ENCODE measurements around the gene ASTL. TPM values are rescaled to one million over a fixed set of nuclear protein-coding genes. Genes with fewer than 3 reads are reported as not detected.

ASTL gene
- total RNA-seq, 2 experiments from 2014 or later: 0.34 TPM; not detected in 1

- Mint-ChIP-seq H3K36me3 (ENCODE audit: low read depth) (no peaks in the 10 kb centered on the region), H3K27me3 (ENCODE audit: low read depth) (peaks cover 13% of the 10 kb centered on the region), H3K4me1 (ENCODE audit: low read depth) (no peaks in the 10 kb centered on the region), H3K9me3 (ENCODE audit: insufficient read depth) (no peaks in the 10 kb centered on the region), H3K4me3 (no peak overlapping the region), H3K27ac (peak overlapping the region; percentile 60)
- CTCF ChIA-PET: no interaction called here
- POLR2A ChIA-PET: no interaction called here
- ATAC-seq (no peak), DNase-seq (no peak)
Measured at GRCh38 chr2:96083989-96084857, 54.1 kb downstream of the ASTL start.

- ChIA-PET CTCF (no interaction called here), POLR2A (no interaction called here)
- Mint-ChIP-seq H3K27ac (no peak overlapping the region), H3K27me3 (ENCODE audit: low read depth) (peaks cover 13% of the 10 kb centered on the region), H3K9me3 (ENCODE audit: insufficient read depth) (no peaks in the 10 kb centered on the region), H3K4me3 (no peak overlapping the region), H3K4me1 (ENCODE audit: low read depth) (no peaks in the 10 kb centered on the region), H3K36me3 (ENCODE audit: low read depth) (no peaks in the 10 kb centered on the region)
- no peak for ATAC-seq
- DNase-seq: no peak
Measured at GRCh38 chr2:96083064-96083939, 55.0 kb downstream of the ASTL start.

GRCh38 chr2:96082211-96083063 is 55.9 kb downstream of the ASTL start:
- H3K36me3 Mint-ChIP-seq (ENCODE audit: low read depth): no peaks in the 10 kb centered on the region
- ChIA-PET CTCF (no interaction called here), POLR2A (no interaction called here)
- no peaks in the 10 kb centered on the region for H3K9me3 Mint-ChIP-seq (ENCODE audit: insufficient read depth)
- ATAC-seq (no peak), DNase-seq (no peak)
- no peak overlapping the region for H3K27ac Mint-ChIP-seq
- H3K4me3 Mint-ChIP-seq: no peak overlapping the region
- no peaks in the 10 kb centered on the region for H3K4me1 Mint-ChIP-seq (ENCODE audit: low read depth)
- peaks cover 16% of the 10 kb centered on the region for H3K27me3 Mint-ChIP-seq (ENCODE audit: low read depth)

GRCh38 chr2:96081042-96081441 is 57.3 kb downstream of the ASTL start:
- no peaks in the 10 kb centered on the region for H3K4me1 Mint-ChIP-seq (ENCODE audit: low read depth)
- H3K9me3 Mint-ChIP-seq (ENCODE audit: insufficient read depth): no peaks in the 10 kb centered on the region
- ATAC-seq: no peak
- no peak overlapping the region for H3K4me3 Mint-ChIP-seq
- CTCF ChIA-PET: no interaction called here
- no peaks in the 10 kb centered on the region for H3K36me3 Mint-ChIP-seq (ENCODE audit: low read depth)
- POLR2A ChIA-PET: no interaction called here
- H3K27ac Mint-ChIP-seq: no peak overlapping the region
- DNase-seq: no peak
- H3K27me3 Mint-ChIP-seq (ENCODE audit: low read depth): peaks cover 14% of the 10 kb centered on the region

GRCh38 chr2:96075199-96075771 is 63.0 kb downstream of the ASTL start:
- no peak for ATAC-seq
- H3K4me1 Mint-ChIP-seq (ENCODE audit: low read depth): no peaks in the 10 kb centered on the region
- no peaks in the 10 kb centered on the region for H3K9me3 Mint-ChIP-seq (ENCODE audit: insufficient read depth)
- no peaks in the 10 kb centered on the region for H3K36me3 Mint-ChIP-seq (ENCODE audit: low read depth)
- no peak overlapping the region for H3K4me3 Mint-ChIP-seq
- CTCF ChIA-PET: interaction anchor here (0.9 to 1.3 kb wide), 2 partner anchors 16 to 42 kb away, joined by 3 to 7 read pairs; no protein-coding TSS in a partner anchor
- H3K27me3 Mint-ChIP-seq (ENCODE audit: low read depth): peaks cover 12% of the 10 kb centered on the region
- POLR2A ChIA-PET: no interaction called here
- no peak overlapping the region for H3K27ac Mint-ChIP-seq
- DNase-seq: no peak

- Mint-ChIP-seq H3K4me3 (no peak overlapping the region), H3K4me1 (ENCODE audit: low read depth) (no peaks in the 10 kb centered on the region), H3K27me3 (ENCODE audit: low read depth) (peaks cover 5% of the 10 kb centered on the region), H3K36me3 (ENCODE audit: low read depth) (no peaks in the 10 kb centered on the region), H3K27ac (no peak overlapping the region), H3K9me3 (ENCODE audit: insufficient read depth) (no peaks in the 10 kb centered on the region)
- DNase-seq (no peak), ATAC-seq (no peak)
- CTCF ChIA-PET: interaction anchor here (1.3 kb wide), 2 partner anchors 43 to 65 kb away, joined by 3 to 7 read pairs; no protein-coding TSS in a partner anchor
- POLR2A ChIA-PET: no interaction called here
Measured at GRCh38 chr2:96074156-96074555, 64.1 kb downstream of the ASTL start.

GRCh38 chr2:96073170-96073775 is 65.0 kb downstream of the ASTL start:
- H3K27me3 Mint-ChIP-seq (ENCODE audit: low read depth): peaks cover 5% of the 10 kb centered on the region
- no peak overlapping the region for H3K27ac Mint-ChIP-seq
- no peaks in the 10 kb centered on the region for H3K9me3 Mint-ChIP-seq (ENCODE audit: insufficient read depth)
- DNase-seq (no peak), ATAC-seq (no peak)
- ChIA-PET CTCF (interaction anchor here (1.3 kb wide), 1 partner anchor 66 kb away, joined by 3 read pairs; no protein-coding TSS in a partner anchor), POLR2A (no interaction called here)
- H3K4me3 Mint-ChIP-seq: no peak overlapping the region
- H3K36me3 Mint-ChIP-seq (ENCODE audit: low read depth): no peaks in the 10 kb centered on the region
- H3K4me1 Mint-ChIP-seq (ENCODE audit: low read depth): no peaks in the 10 kb centered on the region

Other genes starting within 250 kb of the ASTL start
- 10 to 100 TPM; 87.5 to 95.1 TPM for gene ANKRD36C, start 146.7 kb downstream of the ASTL start, total RNA-seq
- 1 to 10 TPM; 4.3 to 4.5 TPM for gene GPAT2, start 103.6 kb downstream of the ASTL start, total RNA-seq
- gene ADRA2B, start 21.9 kb downstream of the ASTL start, total RNA-seq: under 1 TPM in 1 of 2 experiments, not detected in 1; 0.08 TPM
- gene DUSP2, start 6.9 kb upstream of the ASTL start, total RNA-seq: 10 to 100 TPM; 20.3 to 21.2 TPM
- gene STARD7, start 70.3 kb upstream of the ASTL start, total RNA-seq: 100 to 1,000 TPM; 139 to 143 TPM
- 10 to 100 TPM; 31.8 to 34.2 TPM for gene TMEM127, start 127.5 kb upstream of the ASTL start, total RNA-seq
- 10 to 100 TPM; 64.9 to 65.9 TPM for gene CIAO1, start 127.7 kb upstream of the ASTL start, total RNA-seq
- gene SNRNP200, start 167.0 kb upstream of the ASTL start, total RNA-seq: 100 to 1,000 TPM; 177 to 181 TPM
- 10 to 100 TPM; 43.4 to 43.5 TPM for gene ITPRIPL1, start 186.8 kb upstream of the ASTL start, total RNA-seq
- gene NCAPH, start 197.3 kb upstream of the ASTL start, total RNA-seq: 100 to 1,000 TPM in 1 of 2 experiments, 10 to 100 TPM in 1; 87.3 to 101 TPM

Measured in activated CD8-positive, alpha-beta T cell treated with anti-CD3 and anti-CD28 coated beads, Interleukin-2, amount 10 ng/mL, durations not matched to agents 7 days and 5 days (primary cell).